KMS-11 (cell line): ENCODE results near the gene UNC13D.

Experiments
- H2AFZ ChIP-seq: fragments of 200-600 bp; sonication (generic); 2 replicates; pipeline ENCODE4 v1.6.1; 2016; ENCODE audit warnings: antibody characterized with exemption, mixed run types, low read depth
- H3K27ac ChIP-seq: fragments of 200-600 bp; sonication (generic); 2 replicates; pipeline ENCODE4 v1.6.1; 2016; ENCODE audit warnings: mild to moderate bottlenecking, mixed run types
- H3K27me3 ChIP-seq: fragments of 200-600 bp; sonication (generic); 2 replicates; pipeline ENCODE4 v1.6.1; 2017; ENCODE audit warnings: mild to moderate bottlenecking, low read depth, mixed run types, moderate library complexity; ENCODE audit not compliant: insufficient read depth
- H3K36me3 ChIP-seq: fragments of 200-600 bp; sonication (generic); 2 replicates; pipeline ENCODE4 v1.6.1; 2017; ENCODE audit warnings: mild to moderate bottlenecking, mixed run types; ENCODE audit not compliant: insufficient read depth
- H3K4me1 ChIP-seq: fragments of 200-600 bp; sonication (generic); 2 replicates; pipeline ENCODE4 v1.6.1; 2016; ENCODE audit warnings: mild to moderate bottlenecking, low read depth, mixed run types; ENCODE audit not compliant: poor library complexity, severe bottlenecking
- H3K4me2 ChIP-seq: fragments of 200-600 bp; sonication (generic); 2 replicates; pipeline ENCODE4 v1.7.0; 2016; ENCODE audit warnings: mild to moderate bottlenecking, mixed run types
- H3K4me3 ChIP-seq: fragments of 200-600 bp; sonication (generic); IDR thresholded peaks from 2 replicates; pipeline ENCODE4 v1.6.1; 2017; ENCODE audit warnings: low read depth, low read length, mixed read lengths; ENCODE audit not compliant: insufficient read depth
- H3K79me2 ChIP-seq: fragments of 200-600 bp; sonication (generic); 2 replicates; pipeline ENCODE4 v1.6.1; 2016; ENCODE audit warnings: low read depth, mixed run types; ENCODE audit not compliant: insufficient read depth
- H3K9ac ChIP-seq: fragments of 200-600 bp; sonication (generic); 2 replicates; pipeline ENCODE4 v1.6.1; 2016; ENCODE audit warnings: mild to moderate bottlenecking, mixed run types
- H4K20me1 ChIP-seq: fragments of 200-600 bp; sonication (generic); 2 replicates; pipeline ENCODE4 v1.6.1; 2016; ENCODE audit warnings: mild to moderate bottlenecking, mixed run types; ENCODE audit not compliant: insufficient read depth
- TF ChIP-seq, protein P1 (sequence below): fragments of 200-600 bp; sonication (generic); conservative IDR thresholded peaks from 2 replicates; pipeline ENCODE4 v1.6.1; 2017; ENCODE audit warnings: low read depth, mild to moderate bottlenecking, antibody characterized with exemption, low read length, moderate library complexity, mixed read lengths

Gene UNC13D

DNA sequence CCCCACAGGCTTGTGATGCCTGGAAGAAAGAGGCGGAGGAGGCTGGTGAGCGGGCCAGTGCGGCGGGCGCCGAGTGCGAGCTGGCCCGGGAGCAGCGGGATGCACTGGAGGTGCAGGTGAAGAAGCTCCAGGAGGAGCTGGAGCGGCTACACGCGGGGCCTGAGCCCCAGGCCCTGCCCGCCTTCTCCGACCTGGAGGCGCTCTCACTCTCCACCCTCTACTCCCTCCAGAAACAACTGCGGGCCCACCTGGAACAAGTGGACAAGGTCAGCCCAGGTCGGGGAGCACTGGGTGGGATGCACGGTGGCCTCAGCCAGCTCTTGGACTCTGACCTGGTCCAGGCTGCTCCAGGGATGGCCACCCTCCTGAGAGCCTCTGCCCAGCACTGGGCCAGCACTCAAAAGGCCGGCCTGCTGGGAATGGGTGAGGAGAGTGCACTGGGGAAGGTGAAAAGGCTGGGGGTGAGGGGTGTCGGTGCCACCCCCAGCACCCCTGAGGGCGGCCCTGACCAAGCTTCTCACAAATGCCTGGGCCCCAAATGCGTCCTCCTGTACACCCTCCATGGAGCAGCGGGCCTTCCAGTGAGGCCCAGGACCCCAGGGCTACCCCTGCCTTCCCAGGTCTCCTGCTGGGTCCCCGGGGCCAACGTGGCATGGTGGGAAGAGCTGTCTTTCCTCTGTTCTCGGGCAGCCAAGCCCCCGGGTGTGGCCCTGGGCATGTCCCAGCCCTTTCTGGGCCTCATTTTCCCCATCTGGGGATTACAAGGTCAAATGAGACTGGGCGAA, 20.8 kb downstream of the UNC13D start:
- Histone ChIP-seq H3K9ac (no peak overlapping the region), H3K4me3 (no peak overlapping the region), H3K4me1 (peaks cover 22% of the 10 kb centered on the region), H3K27me3 (no peaks in the 10 kb centered on the region), H2AFZ (no peak overlapping the region), H3K79me2 (no peaks in the 10 kb centered on the region), H4K20me1 (no peaks in the 10 kb centered on the region), H3K36me3 (no peaks in the 10 kb centered on the region), H3K27ac (no peak overlapping the region), H3K4me2 (no peak overlapping the region)
- TF ChIP-seq, protein P1, sequence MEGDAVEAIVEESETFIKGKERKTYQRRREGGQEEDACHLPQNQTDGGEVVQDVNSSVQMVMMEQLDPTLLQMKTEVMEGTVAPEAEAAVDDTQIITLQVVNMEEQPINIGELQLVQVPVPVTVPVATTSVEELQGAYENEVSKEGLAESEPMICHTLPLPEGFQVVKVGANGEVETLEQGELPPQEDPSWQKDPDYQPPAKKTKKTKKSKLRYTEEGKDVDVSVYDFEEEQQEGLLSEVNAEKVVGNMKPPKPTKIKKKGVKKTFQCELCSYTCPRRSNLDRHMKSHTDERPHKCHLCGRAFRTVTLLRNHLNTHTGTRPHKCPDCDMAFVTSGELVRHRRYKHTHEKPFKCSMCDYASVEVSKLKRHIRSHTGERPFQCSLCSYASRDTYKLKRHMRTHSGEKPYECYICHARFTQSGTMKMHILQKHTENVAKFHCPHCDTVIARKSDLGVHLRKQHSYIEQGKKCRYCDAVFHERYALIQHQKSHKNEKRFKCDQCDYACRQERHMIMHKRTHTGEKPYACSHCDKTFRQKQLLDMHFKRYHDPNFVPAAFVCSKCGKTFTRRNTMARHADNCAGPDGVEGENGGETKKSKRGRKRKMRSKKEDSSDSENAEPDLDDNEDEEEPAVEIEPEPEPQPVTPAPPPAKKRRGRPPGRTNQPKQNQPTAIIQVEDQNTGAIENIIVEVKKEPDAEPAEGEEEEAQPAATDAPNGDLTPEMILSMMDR, result no peak

DNA sequence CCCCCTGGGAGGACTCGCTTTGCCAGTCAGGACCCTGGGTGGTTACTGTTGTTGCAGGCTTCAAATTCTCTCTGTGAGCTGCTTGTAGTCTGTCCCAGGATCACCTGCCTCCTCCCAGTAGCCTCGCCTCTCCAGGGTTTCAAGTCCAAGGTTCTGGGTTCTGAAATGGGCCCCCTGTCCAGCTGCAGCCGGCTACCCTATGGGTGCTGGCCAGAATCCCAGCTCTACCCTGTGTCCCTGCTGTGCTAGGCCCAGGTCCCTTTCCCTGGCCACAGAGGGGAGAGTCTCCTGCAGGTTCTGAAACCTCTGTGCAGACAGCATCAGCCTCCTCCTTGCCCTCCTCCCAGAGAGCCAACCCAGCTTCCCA, 21.4 kb downstream of the UNC13D start:
- TF ChIP-seq, protein P1, result no peak
- Histone ChIP-seq H3K4me3 (no peak overlapping the region), H4K20me1 (no peaks in the 10 kb centered on the region), H3K27ac (no peak overlapping the region), H3K9ac (no peak overlapping the region), H3K27me3 (no peaks in the 10 kb centered on the region), H2AFZ (no peak overlapping the region), H3K36me3 (no peaks in the 10 kb centered on the region), H3K4me1 (peaks cover 15% of the 10 kb centered on the region), H3K4me2 (no peak overlapping the region), H3K79me2 (no peaks in the 10 kb centered on the region)

DNA sequence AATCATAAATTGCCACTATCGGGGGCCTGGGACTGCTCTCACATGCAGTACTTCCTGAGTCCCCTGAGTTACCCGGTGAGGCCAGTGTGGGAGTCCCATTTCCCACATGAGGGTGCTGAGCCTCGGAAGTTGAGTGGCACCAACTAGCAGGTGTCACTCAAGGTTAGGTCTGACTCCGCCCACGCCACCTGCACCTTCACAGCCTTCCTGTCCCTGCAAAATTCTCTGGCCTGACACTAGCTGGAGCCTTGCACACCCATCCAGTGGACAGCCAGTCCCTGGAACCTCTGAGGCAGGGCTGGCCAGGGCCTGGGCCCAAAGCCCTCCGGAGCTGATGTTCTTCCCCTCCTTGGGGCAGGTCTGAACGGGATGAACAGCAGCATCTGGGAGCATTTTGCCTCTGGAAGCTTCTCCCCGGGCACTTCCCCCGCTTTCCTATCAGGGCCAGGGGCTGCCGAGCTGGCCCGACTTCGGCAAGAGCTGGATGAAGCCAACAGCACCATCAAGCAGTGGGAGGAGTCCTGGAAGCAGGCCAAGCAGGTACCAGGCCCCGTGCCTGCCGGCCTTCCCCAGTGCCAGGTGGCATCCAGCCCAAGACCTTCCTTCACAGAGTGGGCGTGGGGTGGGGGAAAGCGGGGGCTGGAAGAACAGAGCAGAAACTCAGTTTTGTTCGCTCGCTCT, 21.9 kb downstream of the UNC13D start:
- Histone ChIP-seq H3K4me2 (no peak overlapping the region), H2AFZ (no peak overlapping the region), H3K27me3 (no peaks in the 10 kb centered on the region), H3K4me1 (peaks cover 10% of the 10 kb centered on the region), H3K27ac (no peak overlapping the region), H3K4me3 (no peak overlapping the region), H3K79me2 (no peaks in the 10 kb centered on the region), H3K9ac (no peak overlapping the region), H4K20me1 (no peaks in the 10 kb centered on the region), H3K36me3 (no peaks in the 10 kb centered on the region)
- TF ChIP-seq, protein P1, result no peak

DNA sequence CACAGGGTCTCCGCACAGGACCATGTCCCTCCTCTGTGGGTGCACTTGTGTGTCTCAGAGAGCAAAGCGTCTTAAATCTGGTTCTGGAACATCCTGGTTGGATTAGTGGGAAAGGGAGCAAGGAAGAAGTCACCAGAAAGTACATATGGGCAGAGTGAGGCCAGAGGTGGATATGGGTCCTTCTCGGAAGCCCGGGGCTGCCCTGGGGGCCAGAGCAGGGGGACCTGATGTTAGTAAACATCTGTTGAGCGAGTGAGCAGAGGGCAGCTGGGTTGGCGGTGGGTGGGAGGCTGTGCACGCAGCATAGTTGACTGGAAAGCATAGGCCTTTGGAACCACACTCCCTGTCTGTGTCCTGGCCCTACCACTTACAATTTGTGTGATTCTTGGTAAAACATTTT, 22.7 kb downstream of the UNC13D start:
- Histone ChIP-seq H3K9ac (no peak overlapping the region), H3K4me3 (no peak overlapping the region), H3K4me1 (peaks cover 5% of the 10 kb centered on the region), H2AFZ (no peak overlapping the region), H4K20me1 (no peaks in the 10 kb centered on the region), H3K27ac (no peak overlapping the region), H3K27me3 (no peaks in the 10 kb centered on the region), H3K36me3 (no peaks in the 10 kb centered on the region), H3K79me2 (no peaks in the 10 kb centered on the region), H3K4me2 (no peak overlapping the region)
- TF ChIP-seq, protein P1, result no peak
